ENCODE data around the gene NEAT1. TPM values are rescaled to one million over a fixed set of nuclear protein-coding genes. Genes with fewer than 3 reads are reported as not detected.

Gene NEAT1
- total and polyA plus RNA-seq, 12 donors: 20.9 to 6,838 (median 335) TPM

GRCh38 chr11:65429068-65429681 lies 6.6 kb downstream of the NEAT1 start:
- DNase-seq: peak; percentile 49 to 77 (median 63)
- Histone ChIP-seq H3K27me3 (no peaks in the 10 kb centered on the region), H3K4me3 (peak overlapping the region in 1 of 4 donors; percentile 82), H3K27ac (peak overlapping the region; percentile 89 to 100 (median 92)), H3K9me3 (replicated peaks in 1 of 3) (no peaks in the 10 kb centered on the region), H3K4me1 (replicated peaks in 1 of 2) (peaks cover 20 to 82% of the 10 kb centered on the region in 2 donors), H3K36me3 (replicated peaks in 1 of 2) (peaks cover 0 to 36% of the 10 kb centered on the region in 2 donors)
- intact Hi-C loops (cut with DNase I): no loop called here
- TF ChIP-seq CTCF (IDR thresholded peaks at IDR 0.05) (peak in 2 of 6 experiments; percentile 15 to 21), POLR2A (IDR thresholded peaks at IDR 0.05) (peak; percentile 44 to 71)
- 5 to 14% (median 9%) methylated on average over 9 of the region's 9 CpGs for WGBS, 4 donors

- no peaks in the 10 kb centered on the region for H3K9me3 ChIP-seq (replicated peaks in 1 of 3)
- H3K36me3 ChIP-seq (replicated peaks in 1 of 2): peaks cover 0 to 37% of the 10 kb centered on the region in 2 donors
- TF ChIP-seq CTCF (IDR thresholded peaks at IDR 0.05): peak in 1 of 6 experiments; percentile 8
- TF ChIP-seq POLR2A (IDR thresholded peaks at IDR 0.05): peak; percentile 31 to 72
- 6 to 14% (median 10%) methylated on average over 9 of the region's 9 CpGs for WGBS, 4 donors
- DNase-seq: peak; percentile 77 to 88 (median 85)
- H3K27ac ChIP-seq: peak overlapping the region; percentile 71 to 100 (median 91)
- peak overlapping the region in 1 of 4 donors; percentile 82 for H3K4me3 ChIP-seq
- H3K4me1 ChIP-seq (replicated peaks in 1 of 2): peaks cover 25 to 89% of the 10 kb centered on the region in 2 donors
- intact Hi-C loops (cut with DNase I): no loop called here
- H3K27me3 ChIP-seq: no peaks in the 10 kb centered on the region
Observed at GRCh38 chr11:65429724-65430405, 7.3 kb downstream of the NEAT1 start.

- TF ChIP-seq POLR2A (IDR thresholded peaks at IDR 0.05) (peak in 1 of 2 donors; percentile 63), CTCF (IDR thresholded peaks at IDR 0.05) (no peak)
- intact Hi-C loops (cut with DNase I): no loop called here
- peaks cover 32 to 95% of the 10 kb centered on the region in 2 donors for H3K4me1 ChIP-seq (replicated peaks in 1 of 2)
- peak overlapping the region in 1 of 4 donors; percentile 82 for H3K4me3 ChIP-seq
- DNase-seq: peak in 4 of 7 donors; percentile 25 to 59 (median 46)
- no peaks in the 10 kb centered on the region for H3K9me3 ChIP-seq (replicated peaks in 1 of 3)
- peaks cover 0 to 37% of the 10 kb centered on the region in 2 donors for H3K36me3 ChIP-seq (replicated peaks in 1 of 2)
- H3K27me3 ChIP-seq: no peaks in the 10 kb centered on the region
- peak overlapping the region; percentile 44 to 100 (median 89) for H3K27ac ChIP-seq
- WGBS, 4 donors: 23 to 31% (median 28%) methylated on average over 6 of the region's 6 CpGs
Observed at GRCh38 chr11:65430406-65431217, 8.0 kb downstream of the NEAT1 start.
